ENCODE measurements around the gene C11orf52. TPM values are rescaled to one million over a fixed set of nuclear protein-coding genes. Genes with fewer than 3 reads are reported as not detected.

Gene C11orf52
- total RNA-seq, 1 experiment from 2014 or later: 4.0 TPM

DNA sequence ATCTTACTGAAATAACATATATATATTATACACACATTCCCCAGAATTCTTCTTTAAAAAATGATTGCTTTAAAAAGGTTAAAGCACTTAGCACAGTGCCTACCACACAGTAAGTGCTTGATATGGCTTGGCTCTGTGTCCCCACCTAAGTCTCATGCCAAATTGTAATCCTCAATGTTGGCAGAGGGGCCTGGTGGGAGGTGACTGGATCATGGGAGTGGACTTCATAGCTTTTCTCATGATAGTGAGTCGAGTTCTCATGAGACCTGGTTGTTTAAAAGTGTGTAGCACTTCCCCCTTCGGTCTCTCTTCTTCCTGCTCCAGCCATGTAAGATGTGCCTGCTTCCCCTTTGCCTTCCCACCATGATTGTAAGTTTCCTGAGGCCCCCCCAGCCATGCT lies 13.3 kb upstream of the C11orf52 start:
- no peak overlapping the region for H3K14ac ChIP-seq (ENCODE audit: insufficient read depth, low read length)

More for the DNA sequence above, 13.3 kb upstream of the C11orf52 start:
- Mint-ChIP-seq H3K27ac (no peak overlapping the region), H3K36me3 (ENCODE audit: insufficient read depth in 1 of 3, low read depth in 3 of 3) (no peaks in the 10 kb centered on the region; a peak in 1 of 7 replicates), H3K4me3 (no peak overlapping the region), H3K9me3 (0 out of 5 replicates have a peak, but pooled peaks cover 0 to 2% of the 10 kb centered on the region in 2 experiments), H3K4me1 (peaks cover 0 to 4% of the 10 kb centered on the region in 2 experiments; a peak in 2 of 4 replicates), H3K27me3 (ENCODE audit: low read depth) (no peaks in the 10 kb centered on the region)
- H3K27me3 ChIP-seq (ENCODE audit: insufficient read depth, low read length): no peaks in the 10 kb centered on the region
- H2BK20ac ChIP-seq (ENCODE audit: low read depth, low read length, poor library complexity, severe bottlenecking): no peak overlapping the region
- H3K18ac ChIP-seq (ENCODE audit: insufficient read length, low read depth, low read length): no peak overlapping the region
- H2BK5ac ChIP-seq (ENCODE audit: insufficient read length, low read length): no peak overlapping the region
- H2BK15ac ChIP-seq (ENCODE audit: low read depth, low read length): no peak overlapping the region
- H4K91ac ChIP-seq (ENCODE audit: insufficient read length, low read depth, low read length): no peak overlapping the region
- H3K4ac ChIP-seq (ENCODE audit: low read depth, low read length): no peak overlapping the region
- no peak overlapping the region for H3K23ac ChIP-seq (ENCODE audit: insufficient read length, low read depth, low read length)
- no CpG with 5 or more reads among the region's 2 CpGs for WGBS (ENCODE audit: extremely low coverage, insufficient read length, low lambda C conversion rate)
- no peak overlapping the region for H2AK5ac ChIP-seq (ENCODE audit: insufficient read length, low read length)
- H2BK12ac ChIP-seq (ENCODE audit: insufficient read length, low read depth, low read length): no peak overlapping the region
- H3K79me2 ChIP-seq (ENCODE audit: insufficient read depth, low read length): no peaks in the 10 kb centered on the region
- H4K8ac ChIP-seq (replicated peaks; ENCODE audit: insufficient read length, low read depth, low read length): no peak overlapping the region
- TF ChIP-seq, protein P1, sequence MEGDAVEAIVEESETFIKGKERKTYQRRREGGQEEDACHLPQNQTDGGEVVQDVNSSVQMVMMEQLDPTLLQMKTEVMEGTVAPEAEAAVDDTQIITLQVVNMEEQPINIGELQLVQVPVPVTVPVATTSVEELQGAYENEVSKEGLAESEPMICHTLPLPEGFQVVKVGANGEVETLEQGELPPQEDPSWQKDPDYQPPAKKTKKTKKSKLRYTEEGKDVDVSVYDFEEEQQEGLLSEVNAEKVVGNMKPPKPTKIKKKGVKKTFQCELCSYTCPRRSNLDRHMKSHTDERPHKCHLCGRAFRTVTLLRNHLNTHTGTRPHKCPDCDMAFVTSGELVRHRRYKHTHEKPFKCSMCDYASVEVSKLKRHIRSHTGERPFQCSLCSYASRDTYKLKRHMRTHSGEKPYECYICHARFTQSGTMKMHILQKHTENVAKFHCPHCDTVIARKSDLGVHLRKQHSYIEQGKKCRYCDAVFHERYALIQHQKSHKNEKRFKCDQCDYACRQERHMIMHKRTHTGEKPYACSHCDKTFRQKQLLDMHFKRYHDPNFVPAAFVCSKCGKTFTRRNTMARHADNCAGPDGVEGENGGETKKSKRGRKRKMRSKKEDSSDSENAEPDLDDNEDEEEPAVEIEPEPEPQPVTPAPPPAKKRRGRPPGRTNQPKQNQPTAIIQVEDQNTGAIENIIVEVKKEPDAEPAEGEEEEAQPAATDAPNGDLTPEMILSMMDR (conservative IDR thresholded peaks at IDR 0.05): no peak
- no peak overlapping the region for H3K9ac ChIP-seq (ENCODE audit: extremely low read depth, insufficient read length, low read length)
- no peaks in the 10 kb centered on the region for H3K9me3 ChIP-seq (ENCODE audit: control insufficient read depth, low read depth, low read length)
- H3K27ac ChIP-seq (ENCODE audit: insufficient read length, low read depth, low read length): no peak overlapping the region
- H3K23me2 ChIP-seq (ENCODE audit: insufficient read length, low read depth, low read length, poor library complexity, severe bottlenecking): no peaks in the 10 kb centered on the region
- H4K20me1 ChIP-seq (ENCODE audit: control insufficient read depth, insufficient read depth, insufficient read length): no peaks in the 10 kb centered on the region
- no peak overlapping the region for H2BK120ac ChIP-seq (ENCODE audit: low read depth, low read length, poor library complexity, severe bottlenecking)
- H3K79me1 ChIP-seq (ENCODE audit: insufficient read depth, low read depth, low read length, poor library complexity, severe bottlenecking): no peaks in the 10 kb centered on the region
- H4K5ac ChIP-seq (ENCODE audit: insufficient read length, low read depth, low read length): no peak overlapping the region
- no peak overlapping the region for H3T11ph ChIP-seq (ENCODE audit: low read length)
- no peak for DNase-seq
- no peak overlapping the region for H2AFZ ChIP-seq (ENCODE audit: low read length)
- H3K56ac ChIP-seq (ENCODE audit: insufficient read length, low read depth, low read length): no peak overlapping the region
- no peak overlapping the region for H3K4me2 ChIP-seq (ENCODE audit: insufficient read depth, insufficient read length, low read length)
- no peaks in the 10 kb centered on the region for H3K4me1 ChIP-seq (ENCODE audit: insufficient read depth, low read length)

Data from H9 (cell line).